H1 (cell line): ENCODE results near the gene NR1D2. TPM values are rescaled to one million over a fixed set of nuclear protein-coding genes. Genes with fewer than 3 reads are reported as not detected.

Experiments
- CTCF ChIA-PET: fragments of 300-600 bp; sonication (Branson Sonifier 250); formaldehyde crosslinking; loops from one replicate; lab custom pipeline; 2021; ENCODE audit not compliant: partially characterized antibody; lab: Charles Lee
- POLR2A ChIA-PET: fragments of 300-600 bp; sonication (Branson Sonifier 250); formaldehyde crosslinking; loops from one replicate; lab custom pipeline; 2021; ENCODE audit warnings: inconsistent platforms; ENCODE audit not compliant: partially characterized antibody; lab: Charles Lee
- DNase-seq, 2 experiments: peaks; one replicate each; pipeline versions ENCODE4 v3.0.0 to v3.0.0-alpha.2; 2010 to 2022; ENCODE audit warnings: low spot score in 2 of 2, low read depth in 1 of 2, mixed read lengths in 1 of 2
- FAIRE-seq: peaks from 2 replicates; lab custom pipeline; 2011; peaks lifted over from hg19 to GRCh38; lab: Jason Lieb, UNC
- H2AFZ ChIP-seq: 2 replicates; pipeline ENCODE4 v1.8.1; 2012; ENCODE audit warnings: low read length, inconsistent platforms
- H2AK5ac ChIP-seq: 2 replicates; pipeline ENCODE4 v1.6.1; 2013; ENCODE audit warnings: low read depth, low read length
- H2BK120ac ChIP-seq: replicated peaks from 2 replicates; pipeline ENCODE3; 2013; ENCODE audit warnings: low read depth, low read length, inconsistent platforms
- H2BK12ac ChIP-seq: 2 replicates; pipeline ENCODE4 v1.6.1; 2013; ENCODE audit warnings: low read depth, low read length
- H2BK15ac ChIP-seq: 2 replicates; pipeline ENCODE4 v1.6.1; 2013; ENCODE audit warnings: low read length
- H2BK20ac ChIP-seq: 2 replicates; pipeline ENCODE4 v1.6.1; 2013; ENCODE audit warnings: low read length
- H2BK5ac ChIP-seq: 2 replicates; pipeline ENCODE4 v1.6.1; 2013; ENCODE audit warnings: low read depth, low read length
- H3K14ac ChIP-seq: 2 replicates; pipeline ENCODE4 v1.6.1; 2013; ENCODE audit warnings: inconsistent platforms; ENCODE audit not compliant: insufficient read length
- H3K18ac ChIP-seq: 2 replicates; pipeline ENCODE4 v1.6.1; 2013; ENCODE audit warnings: low read length; ENCODE audit errors: extremely low read depth
- H3K23ac ChIP-seq: 2 replicates; pipeline ENCODE4 v1.6.1; 2013; ENCODE audit warnings: inconsistent platforms; ENCODE audit not compliant: insufficient read length
- H3K23me2 ChIP-seq: 2 replicates; pipeline ENCODE4 v1.6.1; 2013; ENCODE audit warnings: low read depth, low read length
- H3K27ac ChIP-seq: 2 replicates; pipeline ENCODE4 v1.6.1; 2011; ENCODE audit warnings: low read depth, low read length, inconsistent platforms
- H3K27me3 ChIP-seq, 4 experiments: replicated peaks in 1 of 4; 1 replicate in 1 of 4; 2 replicates in 3 of 4; pipeline versions ENCODE4 v1.6.1 to v1.8.1; 2011 to 2013; ENCODE audit warnings: low read length in 3 of 4, mild to moderate bottlenecking in 3 of 4, inconsistent platforms in 2 of 4, mixed read lengths in 2 of 4, moderate library complexity in 1 of 4; ENCODE audit not compliant: control insufficient read depth in 3 of 4, insufficient read depth in 3 of 4; ENCODE audit errors: extremely low read depth in 1 of 4
- H3K36me3 ChIP-seq, 4 experiments: 2 replicates each; pipeline versions ENCODE4 v1.6.1 to v1.8.1; 2011 to 2013; ENCODE audit warnings: mild to moderate bottlenecking in 4 of 4, low read length in 3 of 4, moderate library complexity in 2 of 4, control low read depth in 1 of 4, inconsistent platforms in 1 of 4; ENCODE audit not compliant: insufficient read depth in 4 of 4, control insufficient read depth in 2 of 4
- H3K4ac ChIP-seq: replicated peaks from 2 replicates; pipeline ENCODE3; 2013; ENCODE audit warnings: low read length, low read depth, mixed read lengths, inconsistent platforms; ENCODE audit not compliant: insufficient read length
- H3K4me1 ChIP-seq, 4 experiments: replicated peaks in 1 of 4; 1 replicate in 1 of 4; 2 replicates in 3 of 4; pipeline versions ENCODE4 v1.6.1 to v1.8.1; 2011 to 2013; ENCODE audit warnings: low read length in 3 of 4, inconsistent platforms in 2 of 4, mixed read lengths in 1 of 4; ENCODE audit not compliant: insufficient read depth in 4 of 4, control insufficient read depth in 3 of 4
- H3K4me2 ChIP-seq, 2 experiments: 2 replicates each; pipeline versions ENCODE4 v1.6.1 to v1.8.1; 2011 to 2013; ENCODE audit warnings: low read depth in 2 of 2, low read length in 2 of 2, control low read depth in 1 of 2, inconsistent platforms in 1 of 2, mild to moderate bottlenecking in 1 of 2; ENCODE audit not compliant: insufficient read depth in 1 of 2
- H3K4me3 ChIP-seq, 4 experiments: fragments of 200-600, 300-600 bp in 1 of 4; sonication (generic), shearing (Covaris generic), sonication (Bioruptor Twin) in 1 of 4; 2 replicates each; pipeline versions ENCODE4 v1.5.1 to v1.8.1; 2011 to 2016; ENCODE audit warnings: low read length in 4 of 4, low read depth in 3 of 4, control low read depth in 2 of 4, inconsistent platforms in 2 of 4, mild to moderate bottlenecking in 2 of 4, mixed read lengths in 1 of 4, moderate library complexity in 1 of 4; ENCODE audit not compliant: insufficient read depth in 2 of 4; ENCODE audit errors: extremely low read depth in 1 of 4
- H3K56ac ChIP-seq: replicated peaks from 2 replicates; pipeline ENCODE3; 2013; ENCODE audit warnings: low read depth, mild to moderate bottlenecking, mixed read lengths, low read length, inconsistent platforms; ENCODE audit not compliant: insufficient read length
- H3K79me1 ChIP-seq: 2 replicates; pipeline ENCODE4 v1.6.1; 2013; ENCODE audit warnings: low read depth, low read length, control low read depth
- H3K79me2 ChIP-seq, 2 experiments: 2 replicates each; pipeline versions ENCODE4 v1.6.1 to v1.8.1; 2012 to 2013; ENCODE audit warnings: low read length in 2 of 2, mild to moderate bottlenecking in 2 of 2, inconsistent platforms in 1 of 2; ENCODE audit not compliant: insufficient read depth in 2 of 2, control insufficient read depth in 1 of 2
- H3K9ac ChIP-seq, 4 experiments: replicated peaks in 1 of 4; 1 replicate in 1 of 4; 2 replicates in 3 of 4; pipeline versions ENCODE4 v1.6.1 to v1.8.1; 2011 to 2013; ENCODE audit warnings: low read depth in 3 of 4, low read length in 3 of 4, control low read depth in 2 of 4, mild to moderate bottlenecking in 2 of 4, moderate library complexity in 2 of 4, inconsistent platforms in 1 of 4; ENCODE audit errors: extremely low read depth in 1 of 4
- H3K9me3 ChIP-seq, 2 experiments: 2 replicates each; pipeline versions ENCODE4 v1.6.1 to v1.8.1; 2012 to 2013; ENCODE audit warnings: mild to moderate bottlenecking in 2 of 2, moderate library complexity in 2 of 2, control low read depth in 1 of 2, inconsistent platforms in 1 of 2, low read depth in 1 of 2, low read length in 1 of 2, mixed read lengths in 1 of 2; ENCODE audit not compliant: insufficient read depth in 2 of 2
- H4K20me1 ChIP-seq, 2 experiments: replicated peaks in 1 of 2; 2 replicates each; pipeline versions ENCODE3 to v1.8.1; 2011 to 2013; ENCODE audit warnings: inconsistent platforms in 2 of 2, low read length in 2 of 2, mild to moderate bottlenecking in 1 of 2; ENCODE audit not compliant: insufficient read depth in 2 of 2, control insufficient read depth in 1 of 2
- H4K5ac ChIP-seq: 2 replicates; pipeline ENCODE4 v1.6.1; 2013; ENCODE audit warnings: low read length, low read depth, mixed read lengths, inconsistent platforms; ENCODE audit not compliant: insufficient read length
- H4K8ac ChIP-seq: 2 replicates; pipeline ENCODE4 v1.8.0; 2013; ENCODE audit warnings: mild to moderate bottlenecking, moderate library complexity, low read length, inconsistent platforms; ENCODE audit not compliant: insufficient read depth; ENCODE audit errors: extremely low read depth
- H4K91ac ChIP-seq: replicated peaks from 2 replicates; pipeline ENCODE3; 2013; ENCODE audit warnings: low read length, mixed read lengths, inconsistent platforms; ENCODE audit not compliant: insufficient read length
- CBX5 ChIP-seq: fragments of 300-800, 300-1000 bp; sonication (generic); IDR thresholded peaks from 2 replicates; pipeline ENCODE4 v1.7.1; 2016; ENCODE audit warnings: antibody characterized with exemption, low read length, low read depth
- CBX8 ChIP-seq: fragments of 300-800, 300-1000 bp; sonication (generic); IDR thresholded peaks from 2 replicates; pipeline ENCODE4 v1.7.1; 2016; ENCODE audit warnings: low read depth, low read length, borderline replicate concordance
- CHD1 ChIP-seq: IDR thresholded peaks from 2 replicates; pipeline ENCODE4 v1.6.1; 2012; ENCODE audit warnings: low read depth, low read length, improper control_type of control experiment
- CREB1 ChIP-seq: IDR thresholded peaks from 2 replicates; pipeline ENCODE4 v1.6.1; 2012; ENCODE audit warnings: inconsistent platforms
- EZH2 ChIP-seq: fragments of 200-600 bp; sonication (generic); IDR thresholded peaks from 2 replicates; pipeline ENCODE4 v1.7.1; 2012; ENCODE audit warnings: low read depth, mild to moderate bottlenecking, moderate library complexity, low read length, inconsistent platforms; ENCODE audit not compliant: severe bottlenecking
- FOSL1 ChIP-seq: IDR thresholded peaks from 2 replicates; pipeline ENCODE4 v1.6.1; 2011; ENCODE audit warnings: mild to moderate bottlenecking, low read depth, low read length, moderate library complexity; ENCODE audit not compliant: insufficient read depth
- HDAC2 ChIP-seq, 2 experiments: fragments of 300-600 bp in 1 of 2; sonication (generic) in 1 of 2; IDR thresholded peaks; 2 replicates each; pipeline ENCODE4 v1.6.1; 2011 to 2012; ENCODE audit warnings: low read depth in 2 of 2, low read length in 2 of 2, mild to moderate bottlenecking in 2 of 2, moderate library complexity in 2 of 2, borderline replicate concordance in 1 of 2, inconsistent platforms in 1 of 2
- JUN ChIP-seq: IDR thresholded peaks from 2 replicates; pipeline ENCODE4 v1.6.1; 2011; ENCODE audit warnings: low read depth, mild to moderate bottlenecking, improper control_type of control experiment, low read length
- RAD21 ChIP-seq, 2 experiments: IDR thresholded peaks in 1 of 2; conservative IDR thresholded peaks in 1 of 2; 2 replicates each; pipeline ENCODE4 v1.6.1; 2011; ENCODE audit warnings: low read depth in 2 of 2, low read length in 2 of 2, improper control_type of control experiment in 1 of 2, inconsistent platforms in 1 of 2, mild to moderate bottlenecking in 1 of 2, moderate library complexity in 1 of 2
- SP4 ChIP-seq: IDR thresholded peaks from 2 replicates; pipeline ENCODE4 v1.6.1; 2012; ENCODE audit warnings: low read length, inconsistent platforms
- WGBS, 2 experiments: shearing (Covaris generic) in 1 of 2; methylation state at CpG; one replicate each; pipeline versions ENCODE4 v1.1.6 to v1.1.7; 2013 to 2015; ENCODE audit warnings: low lambda C conversion rate in 2 of 2, mixed read lengths in 2 of 2, inconsistent platforms in 1 of 2, low coverage in 1 of 2, missing lambda C conversion rate in 1 of 2; ENCODE audit not compliant: insufficient replicate concordance in 2 of 2, insufficient coverage in 1 of 2, insufficient read length in 1 of 2; ENCODE audit errors: extremely low coverage in 1 of 2, missing lambda C conversion rate in 1 of 2; 5-methylcytosine and 5-hydroxymethylcytosine counted together
- polyA plus RNA-seq, 7 experiments: library from polyadenylated mRNA; depleted of rRNA in 3 of 7; stranded (reverse) in 5 of 7; unstranded in 2 of 7; fragments of >200 nt in 5 of 7; fragments of 200-250 nt in 2 of 7; gene quantifications; 1 replicate in 5 of 7; 2 replicates in 1 of 7; 4 replicates in 1 of 7; pipeline versions ENCODE4 v1.2.1 to v1.2.3, GENCODE V29; 2011 to 2013; ENCODE audit warnings: missing spikeins in 2 of 7, mixed read lengths in 2 of 7
- total RNA-seq: library from RNA; stranded (reverse); fragmentation: NEBNext Ultra II Directional; extraction: Animal tissue kit (Norgen Biotek cat#: 25700); gene quantifications from 2 replicates; pipeline ENCODE4 v1.2.1, GENCODE V29; 2021
- TF ChIP-seq, protein P1 (sequence below): IDR thresholded peaks from 2 replicates; pipeline ENCODE4 v1.6.1; 2011; ENCODE audit warnings: low read depth, mild to moderate bottlenecking, low read length; ENCODE audit not compliant: insufficient read depth
- TF ChIP-seq, protein P2 (sequence below): IDR thresholded peaks from 2 replicates; pipeline ENCODE4 v1.6.1; 2011; ENCODE audit warnings: low read length, improper control_type of control experiment

The NR1D2 gene
- total and polyA plus RNA-seq, 2 of the 8 experiments (the other 6 are each of a cell fraction or from before 2014, with no cell fraction given) = 5.9 to 21.7 TPM

DNA sequence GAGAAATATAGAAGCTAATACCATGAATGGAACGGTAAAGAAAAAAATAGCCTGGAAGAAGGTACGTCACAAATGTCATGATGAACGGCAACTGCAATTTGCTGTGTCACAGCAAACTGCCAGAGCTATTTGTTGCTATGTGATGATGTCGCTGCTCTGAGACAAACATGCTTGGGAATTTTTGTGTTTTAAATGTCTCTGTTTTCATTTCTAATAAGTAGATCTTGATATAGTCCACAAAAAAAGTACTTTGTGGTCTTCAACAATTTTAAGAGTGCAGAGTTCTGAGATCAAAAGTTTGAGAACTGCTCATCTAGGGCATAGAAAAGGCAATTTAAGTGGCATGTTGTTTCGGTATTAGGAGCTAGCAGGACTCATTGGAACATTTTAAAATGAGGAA, 4.3 kb upstream of the NR1D2 start:
- H2BK12ac ChIP-seq = no peak overlapping the region
- no peak overlapping the region for H3K4me3 ChIP-seq
- no peaks in the 10 kb centered on the region for H3K79me1 ChIP-seq
- no peak overlapping the region for H3K18ac ChIP-seq
- DNase-seq = no peak
- no peak overlapping the region for H4K5ac ChIP-seq
- H3K4me2 ChIP-seq = no peak overlapping the region
- H2BK5ac ChIP-seq = no peak overlapping the region
- H3K9ac ChIP-seq = no peak overlapping the region
- H3K27ac ChIP-seq = no peak overlapping the region
- CTCF ChIA-PET = interaction anchor here (0.9 to 1.8 kb wide), 2 partner anchors 14 to 52 kb away, joined by 3 to 5 read pairs; no protein-coding TSS in a partner anchor
- H3K4me1 ChIP-seq = peaks cover 2 to 8% (median 5%) of the 10 kb centered on the region in 4 experiments; a peak in 6 of 7 replicates
- no peaks in the 10 kb centered on the region for H3K79me2 ChIP-seq
- no peaks in the 10 kb centered on the region for H4K20me1 ChIP-seq
- no peaks in the 10 kb centered on the region; a peak in 1 of 7 replicates for H3K27me3 ChIP-seq
- no peak overlapping the region for H2BK120ac ChIP-seq
- H3K36me3 ChIP-seq = no peaks in the 10 kb centered on the region; a peak in 1 of 8 replicates
- no peak overlapping the region for H4K91ac ChIP-seq
- H3K14ac ChIP-seq = no peak overlapping the region
- 79% methylated on average over 5 of the region's 5 CpGs; no CpG with 5 or more reads in 1 of the 2 experiments for WGBS, 2 experiments
- POLR2A ChIA-PET = interaction anchor here (1.6 to 19.1 kb wide), 2 partner anchors 11 to 20 kb away, joined by 3 to 363 read pairs; partner anchors contain the start of genes NKIRAS1 and RPL15
- no peak overlapping the region for H3K4ac ChIP-seq
- H2BK15ac ChIP-seq = no peak overlapping the region
- H4K8ac ChIP-seq = no peak overlapping the region
- FAIRE-seq = no peak
- H3K23ac ChIP-seq = no peak overlapping the region
- no peak overlapping the region for H3K56ac ChIP-seq
- H3K9me3 ChIP-seq = no peaks in the 10 kb centered on the region
- no peak overlapping the region for H2BK20ac ChIP-seq
- peaks cover 5% of the 10 kb centered on the region for H3K23me2 ChIP-seq
- no peak overlapping the region for H2AK5ac ChIP-seq
- H2AFZ ChIP-seq = no peak overlapping the region
- TF ChIP-seq, protein P1, sequence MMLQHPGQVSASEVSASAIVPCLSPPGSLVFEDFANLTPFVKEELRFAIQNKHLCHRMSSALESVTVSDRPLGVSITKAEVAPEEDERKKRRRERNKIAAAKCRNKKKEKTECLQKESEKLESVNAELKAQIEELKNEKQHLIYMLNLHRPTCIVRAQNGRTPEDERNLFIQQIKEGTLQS = no peak
- no peak for TF ChIP-seq CBX5
- TF ChIP-seq EZH2 = no peak
- TF ChIP-seq RAD21 (IDR thresholded peaks at IDR 0.05 in 1 of 2, conservative IDR thresholded peaks at IDR 0.05 in 1 of 2; ENCODE audit: low read depth in 2 of 2, low read length in 2 of 2) = no peak
- TF ChIP-seq, protein P2, sequence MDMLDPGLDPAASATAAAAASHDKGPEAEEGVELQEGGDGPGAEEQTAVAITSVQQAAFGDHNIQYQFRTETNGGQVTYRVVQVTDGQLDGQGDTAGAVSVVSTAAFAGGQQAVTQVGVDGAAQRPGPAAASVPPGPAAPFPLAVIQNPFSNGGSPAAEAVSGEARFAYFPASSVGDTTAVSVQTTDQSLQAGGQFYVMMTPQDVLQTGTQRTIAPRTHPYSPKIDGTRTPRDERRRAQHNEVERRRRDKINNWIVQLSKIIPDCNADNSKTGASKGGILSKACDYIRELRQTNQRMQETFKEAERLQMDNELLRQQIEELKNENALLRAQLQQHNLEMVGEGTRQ = no peak
- TF ChIP-seq CBX8 = no peak
- TF ChIP-seq HDAC2 (IDR thresholded peaks at IDR 0.05; ENCODE audit: borderline replicate concordance in 1 of 2, low read depth in 2 of 2, low read length in 2 of 2) = no peak
- TF ChIP-seq CREB1 = no peak
- no peak for TF ChIP-seq SP4
- no peak for TF ChIP-seq FOSL1
- no peak for TF ChIP-seq CHD1
- TF ChIP-seq JUN = no peak
